HepG2 (cell line): Measurements from ENCODE around the gene KPNB1. TPM values are rescaled to one million over a fixed set of nuclear protein-coding genes. Genes with fewer than 3 reads are reported as not detected.

ENCODE experiments used
- ATAC-seq: fragments of 200-7000 bp; cut with Tn5 transposase; 3 replicates; pipeline ENCODE4 v1.9.1; 2020; ENCODE audit warnings: mild to moderate bottlenecking, moderate library complexity
- BruUV-seq: library from RNA; stranded (reverse); fragments of 400-500 nt; replicated peaks from 2 replicates; lab custom pipeline; 2021; lab: Mats Ljungman, UMichigan
- CTCF ChIA-PET: fragments of 300-600 bp; formaldehyde crosslinking; extraction: SDS; loops from one replicate; lab custom pipeline; 2021; ENCODE audit warnings: low total read pairs, inconsistent platforms, low intra/inter-chr PET ratio; lab: Yijun Ruan, JAX
- POLR2A ChIA-PET: fragments of 350-600 bp; sonication (Branson Sonifier 250); formaldehyde crosslinking; loops from one replicate; lab custom pipeline; 2020; ENCODE audit warnings: antibody characterized with exemption, inconsistent platforms; lab: Yijun Ruan, JAX
- DNase-seq: peaks from one replicate; pipeline ENCODE4 v3.0.0-alpha.2; 2015; ENCODE audit warnings: low spot score
- FAIRE-seq: peaks from 3 replicates; lab custom pipeline; 2011; peaks lifted over from hg19 to GRCh38; lab: Jason Lieb, UNC
- H2AFZ ChIP-seq: one replicate; pipeline ENCODE4 v1.6.1; 2011; ENCODE audit warnings: low read length, inconsistent platforms
- H3K27ac ChIP-seq: fragments of 300-600 bp; 3 replicates; pipeline ENCODE4 v1.8.0; 2011; ENCODE audit warnings: mixed run types, mild to moderate bottlenecking, mixed read lengths, low read length, inconsistent platforms; ENCODE audit not compliant: insufficient read depth; ENCODE audit errors: extremely low read length
- H3K27me3 ChIP-seq, 2 experiments: fragments of 200-600 bp in 1 of 2; 2 replicates in 1 of 2; 3 replicates in 1 of 2; pipeline versions ENCODE4 v1.6.0 to v1.8.0; 2011; ENCODE audit warnings: low read length in 2 of 2, mild to moderate bottlenecking in 2 of 2, moderate library complexity in 2 of 2, inconsistent platforms in 1 of 2; ENCODE audit not compliant: insufficient read depth in 2 of 2, control insufficient read depth in 1 of 2
- H3K36me3 ChIP-seq, 2 experiments: fragments of 200-600 bp in 1 of 2; replicated peaks in 1 of 2; 2 replicates in 1 of 2; 3 replicates in 1 of 2; pipeline versions ENCODE4 v1.5.1 to v1.8.0; 2011; ENCODE audit warnings: low read length in 2 of 2, inconsistent platforms in 1 of 2; ENCODE audit not compliant: insufficient read depth in 2 of 2, control insufficient read depth in 1 of 2
- H3K4me1 ChIP-seq: 2 replicates; pipeline ENCODE4 v1.5.1; 2012; ENCODE audit warnings: low read length, inconsistent platforms; ENCODE audit not compliant: insufficient read depth
- H3K4me2 ChIP-seq: 2 replicates; pipeline ENCODE4 v1.6.0; 2011; ENCODE audit warnings: low read depth, low read length, inconsistent platforms
- H3K4me3 ChIP-seq, 3 experiments: fragments of 200-600 bp in 1 of 3; sonication (generic), shearing (Covaris generic) in 1 of 3; replicated peaks in 1 of 3; 2 replicates each; pipeline ENCODE4 v1.5.1; 2011 to 2016; ENCODE audit warnings: low read length in 3 of 3, inconsistent platforms in 2 of 3, low read depth in 2 of 3, mild to moderate bottlenecking in 2 of 3, control low read depth in 1 of 3, mixed read lengths in 1 of 3; ENCODE audit not compliant: insufficient read depth in 1 of 3
- H3K79me2 ChIP-seq: one replicate; pipeline ENCODE4 v1.6.1; 2011; ENCODE audit warnings: low read length, inconsistent platforms; ENCODE audit not compliant: insufficient read depth
- H3K9ac ChIP-seq: 2 replicates; pipeline ENCODE4 v1.6.0; 2011; ENCODE audit warnings: mild to moderate bottlenecking, low read depth, low read length, inconsistent platforms; ENCODE audit not compliant: insufficient read depth
- H3K9me3 ChIP-seq: 2 replicates; pipeline ENCODE4 v1.5.1; 2012; ENCODE audit warnings: mild to moderate bottlenecking, low read length
- H4K20me1 ChIP-seq: 2 replicates; pipeline ENCODE4 v1.6.0; 2011; ENCODE audit warnings: inconsistent platforms, mild to moderate bottlenecking, low read length, moderate library complexity; ENCODE audit not compliant: insufficient read depth
- ATF7 ChIP-seq, 2 experiments: fragments of 450-650 bp in 1 of 2; sonication (generic) in 1 of 2; formaldehyde crosslinking in 1 of 2; IDR thresholded peaks; 2 replicates each; pipeline versions ENCODE4 v1.4.0 to v1.6.1; 2016 to 2020; ENCODE audit warnings: antibody characterized with exemption in 1 of 2, mild to moderate bottlenecking in 1 of 2, missing genetic modification reagents in 1 of 2
- BHLHE40 ChIP-seq: IDR thresholded peaks from 2 replicates; pipeline ENCODE4 v1.6.1; 2011; ENCODE audit warnings: low read length, improper control_type of control experiment
- CTCF ChIP-seq: sonication (generic); formaldehyde crosslinking; IDR thresholded peaks from 2 replicates; pipeline ENCODE4 v1.5.0; 2020; ENCODE audit warnings: mild to moderate bottlenecking, missing genetic modification reagents, moderate library complexity
- DBP ChIP-seq: sonication (generic); formaldehyde crosslinking; IDR thresholded peaks from 2 replicates; pipeline ENCODE4 v1.4.0; 2020; ENCODE audit warnings: missing genetic modification reagents; ENCODE audit errors: not compliant biosample characterization
- DNMT1 ChIP-seq: sonication (generic); formaldehyde crosslinking; IDR thresholded peaks from 2 replicates; pipeline ENCODE4 v1.5.1; 2020; ENCODE audit warnings: mild to moderate bottlenecking, missing genetic modification reagents
- MAF1 ChIP-seq: sonication (generic); formaldehyde crosslinking; IDR thresholded peaks from 2 replicates; pipeline ENCODE4 v1.5.0; 2020; ENCODE audit warnings: missing genetic modification reagents, borderline replicate concordance
- PCBP1 ChIP-seq: fragments of 200-400 bp; formaldehyde crosslinking; IDR thresholded peaks from 2 replicates; pipeline ENCODE4 v1.6.1; 2017; ENCODE audit warnings: mild to moderate bottlenecking, low read depth, low read length, borderline replicate concordance
- TEAD3 ChIP-seq: optimal IDR thresholded peaks from 2 replicates; pipeline ENCODE3; 2016; ENCODE audit warnings: borderline replicate concordance
- ZKSCAN8 ChIP-seq: IDR thresholded peaks from 2 replicates; pipeline ENCODE4 v1.6.1; 2016; ENCODE audit warnings: borderline replicate concordance, missing genetic modification reagents, missing compliant biosample characterization
- ZNF160 ChIP-seq: sonication (generic); formaldehyde crosslinking; IDR thresholded peaks from 2 replicates; pipeline ENCODE4 v1.8.0; 2022; ENCODE audit warnings: mild to moderate bottlenecking, inconsistent platforms, missing genetic modification reagents
- ZNF232 ChIP-seq: sonication (generic); formaldehyde crosslinking; IDR thresholded peaks from 2 replicates; pipeline ENCODE4 v1.4.0; 2020; ENCODE audit warnings: missing genetic modification reagents, borderline replicate concordance
- ZNF501 ChIP-seq: sonication (generic); formaldehyde crosslinking; IDR thresholded peaks from 2 replicates; pipeline ENCODE4 v1.5.1; 2020; ENCODE audit warnings: mild to moderate bottlenecking, moderate library complexity, missing genetic modification reagents
- ZNF547 ChIP-seq: sonication (generic); formaldehyde crosslinking; IDR thresholded peaks from 2 replicates; pipeline ENCODE4 v1.5.1; 2020; ENCODE audit warnings: mild to moderate bottlenecking, missing genetic modification reagents
- ZNF761 ChIP-seq: sonication (generic); formaldehyde crosslinking; conservative IDR thresholded peaks from 2 replicates; pipeline ENCODE4 v1.4.0; 2020; ENCODE audit warnings: mild to moderate bottlenecking, missing genetic modification reagents
- ZNF768 ChIP-seq: sonication (generic); formaldehyde crosslinking; IDR thresholded peaks from 2 replicates; pipeline ENCODE4 v1.4.0; 2020; ENCODE audit warnings: missing genetic modification reagents
- WGBS: methylation state at CpG from one replicate; pipeline ENCODE4 v1.1.6; 2017; ENCODE audit warnings: low lambda C conversion rate; 5-methylcytosine and 5-hydroxymethylcytosine counted together
- in situ Hi-C: cut with HindIII; loops from 2 replicates; pipeline ENCODE4 v1.10.0; 2017; ENCODE audit warnings: low pct_unique_long_range_greater_than_20kb; ENCODE audit not compliant: extremely low pct_ligation_motif_present
- intact Hi-C: fragments of 100-400 bp; cut with micrococcal nuclease; formaldehyde crosslinking; loops from one replicate; pipeline ENCODE4 v1.10.0; 2022; ENCODE audit not compliant: unreplicated experiment
- polyA plus RNA-seq, 8 experiments: library from polyadenylated mRNA; depleted of rRNA in 3 of 8; stranded (reverse) in 7 of 8; unstranded in 1 of 8; fragments of >200 nt; fragmentation: Illumina TruSeq in 4 of 8; extraction: Trizol in 4 of 8; gene quantifications; 2 replicates each; pipeline versions ENCODE4 v1.2.1 to v1.2.3, GENCODE V29; 2011 to 2016; ENCODE audit warnings: low read depth in 4 of 8, missing spikeins in 1 of 8, mixed read lengths in 1 of 8; ENCODE audit not compliant: insufficient read depth in 1 of 8
- total RNA-seq, 5 experiments: library from RNA; depleted of rRNA; stranded (reverse); fragments of >200 nt; fragmentation: Illumina TruSeq; extraction: Trizol; gene quantifications; 2 replicates each; pipeline ENCODE4 v1.2.3, GENCODE V29; 2016; ENCODE audit warnings: low read depth in 1 of 5
- TF ChIP-seq, protein P1 (sequence below): sonication (generic); formaldehyde crosslinking; conservative IDR thresholded peaks from 2 replicates; pipeline ENCODE4 v1.4.0; 2020; ENCODE audit warnings: mild to moderate bottlenecking, missing genetic modification reagents, moderate library complexity
- TF ChIP-seq, protein P2 (sequence below): IDR thresholded peaks from 2 replicates; pipeline ENCODE4 v1.6.1; 2016; ENCODE audit warnings: mild to moderate bottlenecking, missing biosample characterization, missing genetic modification reagents

KPNB1 gene
- total and polyA plus RNA-seq, 2 of the 13 experiments (the other 11 are each of a cell fraction or from before 2014, with no cell fraction given): 164 to 424 TPM

GRCh38 chr17:47698749-47699535 is 49.2 kb downstream of the KPNB1 start:
- ChIA-PET CTCF (interaction anchor here (0.6 to 1.5 kb wide), 3 partner anchors 19 to 46 kb away, joined by 3 to 5 read pairs (median 3); no protein-coding TSS in a partner anchor), POLR2A (no interaction called here)
- Histone ChIP-seq H4K20me1 (no peaks in the 10 kb centered on the region), H3K4me3 (no peak overlapping the region), H3K36me3 (peaks cover 0 to 1% of the 10 kb centered on the region in 2 experiments; a peak in 1 of 5 replicates), H3K4me2 (no peak overlapping the region), H3K9me3 (no peaks in the 10 kb centered on the region), H3K9ac (no peak overlapping the region), H3K27ac (no peak overlapping the region), H3K79me2 (no peaks in the 10 kb centered on the region), H3K4me1 (peaks cover 18% of the 10 kb centered on the region), H3K27me3 (no peaks in the 10 kb centered on the region), H2AFZ (no peak overlapping the region)
- peak; percentile 62 for FAIRE-seq
- BruUV-seq: no TSS peak
- intact Hi-C loops: loop anchor here (2.0 kb wide), 1 partner anchor 44 kb away; no protein-coding TSS in a partner anchor
- peak; percentile 51 for ATAC-seq
- WGBS: 53% methylated on average over 25 of the region's 25 CpGs
- no peak for DNase-seq
- in situ Hi-C loops: no loop called here
- no peak for TF ChIP-seq ZNF501 (CRISPR knock-in tag)
- TF ChIP-seq TEAD3 (CRISPR knock-in tag): no peak
- TF ChIP-seq BHLHE40: 0 out of 2 replicates have a peak, but pooled peaks have one; percentile 5
- TF ChIP-seq ZNF547 (CRISPR knock-in tag): no peak
- TF ChIP-seq PCBP1: no peak
- no peak for TF ChIP-seq DBP (CRISPR knock-in tag)
- no peak for TF ChIP-seq ZKSCAN8 (CRISPR knock-in tag)
- TF ChIP-seq ZNF160: no peak
- TF ChIP-seq MAF1 (CRISPR knock-in tag): no peak
- TF ChIP-seq ATF7 (IDR thresholded peaks at IDR 0.05): no peak
- TF ChIP-seq ATF7 (CRISPR knock-in tag; IDR thresholded peaks at IDR 0.05): no peak
- TF ChIP-seq ZNF761 (CRISPR knock-in tag): no peak
- TF ChIP-seq, protein P1, sequence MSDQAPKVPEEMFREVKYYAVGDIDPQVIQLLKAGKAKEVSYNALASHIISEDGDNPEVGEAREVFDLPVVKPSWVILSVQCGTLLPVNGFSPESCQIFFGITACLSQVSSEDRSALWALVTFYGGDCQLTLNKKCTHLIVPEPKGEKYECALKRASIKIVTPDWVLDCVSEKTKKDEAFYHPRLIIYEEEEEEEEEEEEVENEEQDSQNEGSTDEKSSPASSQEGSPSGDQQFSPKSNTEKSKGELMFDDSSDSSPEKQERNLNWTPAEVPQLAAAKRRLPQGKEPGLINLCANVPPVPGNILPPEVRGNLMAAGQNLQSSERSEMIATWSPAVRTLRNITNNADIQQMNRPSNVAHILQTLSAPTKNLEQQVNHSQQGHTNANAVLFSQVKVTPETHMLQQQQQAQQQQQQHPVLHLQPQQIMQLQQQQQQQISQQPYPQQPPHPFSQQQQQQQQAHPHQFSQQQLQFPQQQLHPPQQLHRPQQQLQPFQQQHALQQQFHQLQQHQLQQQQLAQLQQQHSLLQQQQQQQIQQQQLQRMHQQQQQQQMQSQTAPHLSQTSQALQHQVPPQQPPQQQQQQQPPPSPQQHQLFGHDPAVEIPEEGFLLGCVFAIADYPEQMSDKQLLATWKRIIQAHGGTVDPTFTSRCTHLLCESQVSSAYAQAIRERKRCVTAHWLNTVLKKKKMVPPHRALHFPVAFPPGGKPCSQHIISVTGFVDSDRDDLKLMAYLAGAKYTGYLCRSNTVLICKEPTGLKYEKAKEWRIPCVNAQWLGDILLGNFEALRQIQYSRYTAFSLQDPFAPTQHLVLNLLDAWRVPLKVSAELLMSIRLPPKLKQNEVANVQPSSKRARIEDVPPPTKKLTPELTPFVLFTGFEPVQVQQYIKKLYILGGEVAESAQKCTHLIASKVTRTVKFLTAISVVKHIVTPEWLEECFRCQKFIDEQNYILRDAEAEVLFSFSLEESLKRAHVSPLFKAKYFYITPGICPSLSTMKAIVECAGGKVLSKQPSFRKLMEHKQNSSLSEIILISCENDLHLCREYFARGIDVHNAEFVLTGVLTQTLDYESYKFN: no peak
- TF ChIP-seq ZNF232 (CRISPR knock-in tag): no peak
- no peak for TF ChIP-seq DNMT1
- no peak for TF ChIP-seq ZNF768 (CRISPR knock-in tag)
- peak; percentile 87 for TF ChIP-seq CTCF (CRISPR knock-in tag)
- TF ChIP-seq, protein P2, sequence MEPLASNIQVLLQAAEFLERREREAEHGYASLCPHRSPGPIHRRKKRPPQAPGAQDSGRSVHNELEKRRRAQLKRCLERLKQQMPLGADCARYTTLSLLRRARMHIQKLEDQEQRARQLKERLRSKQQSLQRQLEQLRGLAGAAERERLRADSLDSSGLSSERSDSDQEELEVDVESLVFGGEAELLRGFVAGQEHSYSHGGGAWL (CRISPR knock-in tag): no peak
